ENCODE measurements around the gene NFIX. TPM values are rescaled to one million over a fixed set of nuclear protein-coding genes. Genes with fewer than 3 reads are reported as not detected.

The NFIX gene
- total and polyA plus RNA-seq, 2 of the 13 experiments (the other 11 are each of a cell fraction or from before 2014, with no cell fraction given) = 3.4 to 5.4 TPM

DNA sequence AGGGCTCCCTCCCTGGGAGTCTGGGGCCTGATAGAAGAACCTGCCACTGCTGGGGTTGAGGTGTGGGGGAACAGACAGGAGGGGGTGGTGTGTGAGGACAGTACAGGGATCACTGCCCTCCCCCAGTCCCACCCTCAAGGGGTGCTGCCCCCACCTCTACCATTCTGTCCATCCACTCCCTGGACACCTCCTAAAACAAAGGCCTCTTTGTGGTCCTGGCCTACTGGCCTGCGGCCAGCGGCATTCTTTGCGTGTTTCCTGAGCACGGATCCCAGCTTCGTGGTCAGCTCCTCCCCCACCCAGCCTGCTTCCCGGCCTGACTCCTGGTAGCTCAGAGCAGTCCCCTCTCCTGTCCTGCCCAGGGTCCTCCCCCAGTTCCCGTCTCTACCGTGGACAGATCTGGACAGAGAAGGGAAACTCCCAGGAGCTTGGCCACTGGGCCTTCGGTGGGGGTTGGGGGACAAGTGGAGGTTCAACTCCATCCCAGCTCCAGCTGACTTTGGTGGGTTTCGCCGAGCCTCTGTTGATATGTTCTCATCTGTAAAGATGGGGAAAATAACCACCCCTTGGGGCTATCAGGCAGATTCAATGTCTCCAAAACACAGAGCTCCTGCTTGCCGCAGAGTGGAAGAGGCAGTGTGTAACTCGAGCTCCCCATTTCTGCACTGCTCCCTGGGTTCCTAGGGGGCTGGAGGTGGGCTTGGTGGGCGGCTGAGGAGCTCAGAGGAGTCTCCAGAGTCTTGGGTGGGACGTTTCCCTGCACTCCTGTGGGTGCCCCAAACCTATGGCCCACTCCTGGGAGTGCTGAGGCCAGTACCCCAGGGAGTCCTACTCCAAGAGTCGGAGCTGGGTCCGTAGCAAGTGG lies 58.7 kb downstream of the NFIX start (continued):
- TF ChIP-seq, protein P1, sequence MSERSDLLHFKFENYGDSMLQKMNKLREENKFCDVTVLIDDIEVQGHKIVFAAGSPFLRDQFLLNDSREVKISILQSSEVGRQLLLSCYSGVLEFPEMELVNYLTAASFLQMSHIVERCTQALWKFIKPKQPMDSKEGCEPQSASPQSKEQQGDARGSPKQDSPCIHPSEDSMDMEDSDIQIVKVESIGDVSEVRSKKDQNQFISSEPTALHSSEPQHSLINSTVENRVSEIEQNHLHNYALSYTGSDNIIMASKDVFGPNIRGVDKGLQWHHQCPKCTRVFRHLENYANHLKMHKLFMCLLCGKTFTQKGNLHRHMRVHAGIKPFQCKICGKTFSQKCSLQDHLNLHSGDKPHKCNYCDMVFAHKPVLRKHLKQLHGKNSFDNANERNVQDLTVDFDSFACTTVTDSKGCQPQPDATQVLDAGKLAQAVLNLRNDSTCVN (CRISPR knock-in tag; IDR thresholded peaks at IDR 0.05; ENCODE audit: borderline replicate concordance) = no peak
- TF ChIP-seq, protein P2, sequence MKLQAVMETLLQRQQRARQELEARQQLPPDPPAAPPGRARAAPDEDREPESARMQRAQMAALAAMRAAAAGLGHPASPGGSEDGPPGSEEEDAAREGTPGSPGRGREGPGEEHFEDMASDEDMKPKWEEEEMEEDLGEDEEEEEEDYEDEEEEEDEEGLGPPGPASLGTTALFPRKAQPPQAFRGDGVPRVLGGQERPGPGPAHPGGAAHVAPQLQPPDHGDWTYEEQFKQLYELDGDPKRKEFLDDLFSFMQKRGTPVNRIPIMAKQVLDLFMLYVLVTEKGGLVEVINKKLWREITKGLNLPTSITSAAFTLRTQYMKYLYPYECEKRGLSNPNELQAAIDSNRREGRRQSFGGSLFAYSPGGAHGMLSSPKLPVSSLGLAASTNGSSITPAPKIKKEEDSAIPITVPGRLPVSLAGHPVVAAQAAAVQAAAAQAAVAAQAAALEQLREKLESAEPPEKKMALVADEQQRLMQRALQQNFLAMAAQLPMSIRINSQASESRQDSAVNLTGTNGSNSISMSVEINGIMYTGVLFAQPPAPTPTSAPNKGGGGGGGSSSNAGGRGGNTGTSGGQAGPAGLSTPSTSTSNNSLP (IDR thresholded peaks at IDR 0.05; ENCODE audit: low read depth, low read length) = peak; percentile 38; the same call in 1 of the 2 replicates
- no peak for TF ChIP-seq NFYB (CRISPR knock-in tag; IDR thresholded peaks at IDR 0.05)
- no peak for TF ChIP-seq NFRKB (IDR thresholded peaks at IDR 0.05)
- TF ChIP-seq, protein P3, sequence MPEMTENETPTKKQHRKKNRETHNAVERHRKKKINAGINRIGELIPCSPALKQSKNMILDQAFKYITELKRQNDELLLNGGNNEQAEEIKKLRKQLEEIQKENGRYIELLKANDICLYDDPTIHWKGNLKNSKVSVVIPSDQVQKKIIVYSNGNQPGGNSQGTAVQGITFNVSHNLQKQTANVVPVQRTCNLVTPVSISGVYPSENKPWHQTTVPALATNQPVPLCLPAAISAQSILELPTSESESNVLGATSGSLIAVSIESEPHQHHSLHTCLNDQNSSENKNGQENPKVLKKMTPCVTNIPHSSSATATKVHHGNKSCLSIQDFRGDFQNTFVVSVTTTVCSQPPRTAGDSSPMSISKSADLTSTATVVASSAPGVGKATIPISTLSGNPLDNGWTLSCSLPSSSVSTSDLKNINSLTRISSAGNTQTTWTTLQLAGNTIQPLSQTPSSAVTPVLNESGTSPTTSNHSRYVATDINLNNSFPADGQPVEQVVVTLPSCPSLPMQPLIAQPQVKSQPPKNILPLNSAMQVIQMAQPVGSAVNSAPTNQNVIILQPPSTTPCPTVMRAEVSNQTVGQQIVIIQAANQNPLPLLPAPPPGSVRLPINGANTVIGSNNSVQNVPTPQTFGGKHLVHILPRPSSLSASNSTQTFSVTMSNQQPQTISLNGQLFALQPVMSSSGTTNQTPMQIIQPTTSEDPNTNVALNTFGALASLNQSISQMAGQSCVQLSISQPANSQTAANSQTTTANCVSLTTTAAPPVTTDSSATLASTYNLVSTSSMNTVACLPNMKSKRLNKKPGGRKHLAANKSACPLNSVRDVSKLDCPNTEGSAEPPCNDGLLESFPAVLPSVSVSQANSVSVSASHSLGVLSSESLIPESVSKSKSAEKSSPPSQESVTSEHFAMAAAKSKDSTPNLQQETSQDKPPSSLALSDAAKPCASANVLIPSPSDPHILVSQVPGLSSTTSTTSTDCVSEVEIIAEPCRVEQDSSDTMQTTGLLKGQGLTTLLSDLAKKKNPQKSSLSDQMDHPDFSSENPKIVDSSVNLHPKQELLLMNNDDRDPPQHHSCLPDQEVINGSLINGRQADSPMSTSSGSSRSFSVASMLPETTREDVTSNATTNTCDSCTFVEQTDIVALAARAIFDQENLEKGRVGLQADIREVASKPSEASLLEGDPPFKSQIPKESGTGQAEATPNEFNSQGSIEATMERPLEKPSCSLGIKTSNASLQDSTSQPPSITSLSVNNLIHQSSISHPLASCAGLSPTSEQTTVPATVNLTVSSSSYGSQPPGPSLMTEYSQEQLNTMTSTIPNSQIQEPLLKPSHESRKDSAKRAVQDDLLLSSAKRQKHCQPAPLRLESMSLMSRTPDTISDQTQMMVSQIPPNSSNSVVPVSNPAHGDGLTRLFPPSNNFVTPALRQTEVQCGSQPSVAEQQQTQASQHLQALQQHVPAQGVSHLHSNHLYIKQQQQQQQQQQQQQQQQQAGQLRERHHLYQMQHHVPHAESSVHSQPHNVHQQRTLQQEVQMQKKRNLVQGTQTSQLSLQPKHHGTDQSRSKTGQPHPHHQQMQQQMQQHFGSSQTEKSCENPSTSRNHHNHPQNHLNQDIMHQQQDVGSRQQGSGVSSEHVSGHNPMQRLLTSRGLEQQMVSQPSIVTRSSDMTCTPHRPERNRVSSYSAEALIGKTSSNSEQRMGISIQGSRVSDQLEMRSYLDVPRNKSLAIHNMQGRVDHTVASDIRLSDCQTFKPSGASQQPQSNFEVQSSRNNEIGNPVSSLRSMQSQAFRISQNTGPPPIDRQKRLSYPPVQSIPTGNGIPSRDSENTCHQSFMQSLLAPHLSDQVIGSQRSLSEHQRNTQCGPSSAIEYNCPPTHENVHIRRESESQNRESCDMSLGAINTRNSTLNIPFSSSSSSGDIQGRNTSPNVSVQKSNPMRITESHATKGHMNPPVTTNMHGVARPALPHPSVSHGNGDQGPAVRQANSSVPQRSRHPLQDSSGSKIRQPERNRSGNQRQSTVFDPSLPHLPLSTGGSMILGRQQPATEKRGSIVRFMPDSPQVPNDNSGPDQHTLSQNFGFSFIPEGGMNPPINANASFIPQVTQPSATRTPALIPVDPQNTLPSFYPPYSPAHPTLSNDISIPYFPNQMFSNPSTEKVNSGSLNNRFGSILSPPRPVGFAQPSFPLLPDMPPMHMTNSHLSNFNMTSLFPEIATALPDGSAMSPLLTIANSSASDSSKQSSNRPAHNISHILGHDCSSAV (CRISPR knock-in tag; IDR thresholded peaks at IDR 0.05; ENCODE audit: borderline replicate concordance) = no peak
- TF ChIP-seq, protein P4, sequence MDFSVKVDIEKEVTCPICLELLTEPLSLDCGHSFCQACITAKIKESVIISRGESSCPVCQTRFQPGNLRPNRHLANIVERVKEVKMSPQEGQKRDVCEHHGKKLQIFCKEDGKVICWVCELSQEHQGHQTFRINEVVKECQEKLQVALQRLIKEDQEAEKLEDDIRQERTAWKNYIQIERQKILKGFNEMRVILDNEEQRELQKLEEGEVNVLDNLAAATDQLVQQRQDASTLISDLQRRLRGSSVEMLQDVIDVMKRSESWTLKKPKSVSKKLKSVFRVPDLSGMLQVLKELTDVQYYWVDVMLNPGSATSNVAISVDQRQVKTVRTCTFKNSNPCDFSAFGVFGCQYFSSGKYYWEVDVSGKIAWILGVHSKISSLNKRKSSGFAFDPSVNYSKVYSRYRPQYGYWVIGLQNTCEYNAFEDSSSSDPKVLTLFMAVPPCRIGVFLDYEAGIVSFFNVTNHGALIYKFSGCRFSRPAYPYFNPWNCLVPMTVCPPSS (IDR thresholded peaks at IDR 0.05) = no peak
- TF ChIP-seq, protein P5, sequence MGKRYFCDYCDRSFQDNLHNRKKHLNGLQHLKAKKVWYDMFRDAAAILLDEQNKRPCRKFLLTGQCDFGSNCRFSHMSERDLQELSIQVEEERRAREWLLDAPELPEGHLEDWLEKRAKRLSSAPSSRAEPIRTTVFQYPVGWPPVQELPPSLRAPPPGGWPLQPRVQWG (CRISPR knock-in tag; IDR thresholded peaks at IDR 0.05; ENCODE audit: borderline replicate concordance, low read depth) = no peak
- TF ChIP-seq ZNF761 (CRISPR knock-in tag; conservative IDR thresholded peaks at IDR 0.05) = 0 out of 2 replicates have a peak, but pooled peaks have one; percentile 36
- peak; percentile 19 for TF ChIP-seq ZEB1 (IDR thresholded peaks at IDR 0.05; ENCODE audit: insufficient replicate concordance, low read depth)
- TF ChIP-seq, protein P6, sequence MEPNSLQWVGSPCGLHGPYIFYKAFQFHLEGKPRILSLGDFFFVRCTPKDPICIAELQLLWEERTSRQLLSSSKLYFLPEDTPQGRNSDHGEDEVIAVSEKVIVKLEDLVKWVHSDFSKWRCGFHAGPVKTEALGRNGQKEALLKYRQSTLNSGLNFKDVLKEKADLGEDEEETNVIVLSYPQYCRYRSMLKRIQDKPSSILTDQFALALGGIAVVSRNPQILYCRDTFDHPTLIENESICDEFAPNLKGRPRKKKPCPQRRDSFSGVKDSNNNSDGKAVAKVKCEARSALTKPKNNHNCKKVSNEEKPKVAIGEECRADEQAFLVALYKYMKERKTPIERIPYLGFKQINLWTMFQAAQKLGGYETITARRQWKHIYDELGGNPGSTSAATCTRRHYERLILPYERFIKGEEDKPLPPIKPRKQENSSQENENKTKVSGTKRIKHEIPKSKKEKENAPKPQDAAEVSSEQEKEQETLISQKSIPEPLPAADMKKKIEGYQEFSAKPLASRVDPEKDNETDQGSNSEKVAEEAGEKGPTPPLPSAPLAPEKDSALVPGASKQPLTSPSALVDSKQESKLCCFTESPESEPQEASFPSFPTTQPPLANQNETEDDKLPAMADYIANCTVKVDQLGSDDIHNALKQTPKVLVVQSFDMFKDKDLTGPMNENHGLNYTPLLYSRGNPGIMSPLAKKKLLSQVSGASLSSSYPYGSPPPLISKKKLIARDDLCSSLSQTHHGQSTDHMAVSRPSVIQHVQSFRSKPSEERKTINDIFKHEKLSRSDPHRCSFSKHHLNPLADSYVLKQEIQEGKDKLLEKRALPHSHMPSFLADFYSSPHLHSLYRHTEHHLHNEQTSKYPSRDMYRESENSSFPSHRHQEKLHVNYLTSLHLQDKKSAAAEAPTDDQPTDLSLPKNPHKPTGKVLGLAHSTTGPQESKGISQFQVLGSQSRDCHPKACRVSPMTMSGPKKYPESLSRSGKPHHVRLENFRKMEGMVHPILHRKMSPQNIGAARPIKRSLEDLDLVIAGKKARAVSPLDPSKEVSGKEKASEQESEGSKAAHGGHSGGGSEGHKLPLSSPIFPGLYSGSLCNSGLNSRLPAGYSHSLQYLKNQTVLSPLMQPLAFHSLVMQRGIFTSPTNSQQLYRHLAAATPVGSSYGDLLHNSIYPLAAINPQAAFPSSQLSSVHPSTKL (CRISPR knock-in tag; IDR thresholded peaks at IDR 0.05) = peak; percentile 67
